Activated CD8-positive, alpha-beta memory T cell treated with anti-CD3 and anti-CD28 coated beads, Interleukin-2, amount 10 ng/mL, durations not matched to agents 7 days and 5 days (primary cell): ENCODE results near the gene RAPGEF3. TPM values are rescaled to one million over a fixed set of nuclear protein-coding genes. Genes with fewer than 3 reads are reported as not detected.

Experiments used
- ATAC-seq: fragments of 150-1000 bp; cut with Tn5 transposase; one replicate; pipeline ENCODE4 v1.10.0; 2021; ENCODE audit warnings: moderate library complexity
- CTCF ChIA-PET: fragments of 350-600 bp; sonication (Branson Sonifier 250); formaldehyde crosslinking; loops from one replicate; lab custom pipeline; 2021; ENCODE audit warnings: antibody characterized with exemption; lab: Charles Lee
- DNase-seq: peaks from one replicate; pipeline ENCODE4 v3.0.0-alpha.2; 2020
- H3K27ac Mint-ChIP-seq: one replicate; pipeline ENCODE4 v1.8.0; 2021; ENCODE audit warnings: mild to moderate bottlenecking, mixed read lengths
- H3K27me3 Mint-ChIP-seq: one replicate; pipeline ENCODE4 v1.8.0; 2021; ENCODE audit warnings: mixed read lengths
- H3K36me3 Mint-ChIP-seq: one replicate; pipeline ENCODE4 v1.8.0; 2021; ENCODE audit warnings: mild to moderate bottlenecking, mixed read lengths
- H3K4me1 Mint-ChIP-seq: one replicate; pipeline ENCODE4 v1.8.0; 2021; ENCODE audit warnings: mixed read lengths
- H3K4me3 Mint-ChIP-seq: one replicate; pipeline ENCODE4 v1.8.0; 2021; ENCODE audit warnings: mild to moderate bottlenecking, moderate library complexity, mixed read lengths
- H3K9me3 Mint-ChIP-seq: one replicate; pipeline ENCODE4 v1.8.0; 2022; ENCODE audit warnings: low read depth, mixed read lengths
- total RNA-seq, 2 experiments: library from RNA; stranded (reverse); gene quantifications; one replicate each; pipeline ENCODE4 v1.2.3, GENCODE V29; 2021

RAPGEF3 gene
- total RNA-seq, 2 experiments from 2014 or later: 1.5 to 1.9 TPM

- no peak overlapping the region for H3K4me3 Mint-ChIP-seq
- peak; percentile 89 for ATAC-seq
- peaks cover 4% of the 10 kb centered on the region for H3K36me3 Mint-ChIP-seq
- CTCF ChIA-PET: interaction anchor here (0.7 to 24.5 kb wide), 20 partner anchors 8 to 450 kb away, joined by 3 to 443 read pairs (median 6); partner anchors contain the start of genes ENDOU, RAPGEF3, SLC48A1 and TMEM106C
- H3K27ac Mint-ChIP-seq: peak overlapping the region; percentile 44
- peak; percentile 88 for DNase-seq
- no peaks in the 10 kb centered on the region for H3K27me3 Mint-ChIP-seq
- no peaks in the 10 kb centered on the region for H3K9me3 Mint-ChIP-seq
- H3K4me1 Mint-ChIP-seq: peaks cover 27% of the 10 kb centered on the region
Measured at GRCh38 chr12:47715393-47715876, 43.2 kb downstream of the RAPGEF3 start.

- H3K27me3 Mint-ChIP-seq: no peaks in the 10 kb centered on the region
- no peaks in the 10 kb centered on the region for H3K9me3 Mint-ChIP-seq
- no peak overlapping the region for H3K4me3 Mint-ChIP-seq
- peaks cover 26% of the 10 kb centered on the region for H3K4me1 Mint-ChIP-seq
- H3K27ac Mint-ChIP-seq: peak overlapping the region; percentile 44
- DNase-seq: no peak
- CTCF ChIA-PET: interaction anchor here (0.7 to 24.5 kb wide), 19 partner anchors 7 to 451 kb away, joined by 3 to 443 read pairs (median 7); partner anchors contain the start of genes ENDOU, RAPGEF3, SLC48A1 and TMEM106C
- peaks cover 2% of the 10 kb centered on the region for H3K36me3 Mint-ChIP-seq
- ATAC-seq: peak; percentile 4
Measured at GRCh38 chr12:47714826-47715386, 43.8 kb downstream of the RAPGEF3 start.

- DNase-seq (no peak), ATAC-seq (no peak)
- CTCF ChIA-PET: interaction anchor here (2.6 to 24.5 kb wide), 5 partner anchors 10 to 125 kb away, joined by 6 to 443 read pairs (median 167); partner anchors contain the start of genes RAPGEF3 and SLC48A1
- Mint-ChIP-seq H3K27ac (no peak overlapping the region), H3K27me3 (no peaks in the 10 kb centered on the region), H3K4me3 (no peak overlapping the region), H3K36me3 (peaks cover 2% of the 10 kb centered on the region), H3K9me3 (no peaks in the 10 kb centered on the region), H3K4me1 (peaks cover 38% of the 10 kb centered on the region)
Measured at GRCh38 chr12:47712171-47712570, 46.5 kb downstream of the RAPGEF3 start.

- Mint-ChIP-seq H3K4me3 (no peak overlapping the region), H3K4me1 (peaks cover 41% of the 10 kb centered on the region)
Measured at GRCh38 chr12:47711448-47711847, 47.2 kb downstream of the RAPGEF3 start.

GRCh38 chr12:47710278-47710677 lies 48.4 kb downstream of the RAPGEF3 start:
- Mint-ChIP-seq H3K27me3 (no peaks in the 10 kb centered on the region), H3K4me1 (peaks cover 36% of the 10 kb centered on the region), H3K36me3 (peaks cover 3% of the 10 kb centered on the region), H3K4me3 (no peak overlapping the region), H3K27ac (no peak overlapping the region), H3K9me3 (no peaks in the 10 kb centered on the region)
- CTCF ChIA-PET: interaction anchor here (0.9 to 24.5 kb wide), 9 partner anchors 11 to 127 kb away, joined by 3 to 443 read pairs (median 6); partner anchors contain the start of gene SLC48A1
- DNase-seq (no peak), ATAC-seq (no peak)

More at GRCh38 chr12:47711448-47711847, 47.2 kb downstream of the RAPGEF3 start:
- DNase-seq (no peak), ATAC-seq (no peak)
- no peaks in the 10 kb centered on the region for H3K9me3 Mint-ChIP-seq
- H3K27ac Mint-ChIP-seq: no peak overlapping the region
- CTCF ChIA-PET: interaction anchor here (2.0 to 24.5 kb wide), 5 partner anchors 10 to 126 kb away, joined by 6 to 443 read pairs (median 16); partner anchors contain the start of gene SLC48A1
- H3K27me3 Mint-ChIP-seq: no peaks in the 10 kb centered on the region
- H3K36me3 Mint-ChIP-seq: peaks cover 3% of the 10 kb centered on the region

GRCh38 chr12:47709671-47710070 lies 49.0 kb downstream of the RAPGEF3 start:
- H3K36me3 Mint-ChIP-seq: peaks cover 5% of the 10 kb centered on the region
- DNase-seq: no peak
- no peak for ATAC-seq
- no peaks in the 10 kb centered on the region for H3K9me3 Mint-ChIP-seq
- no peaks in the 10 kb centered on the region for H3K27me3 Mint-ChIP-seq
- CTCF ChIA-PET: interaction anchor here (1.3 to 24.5 kb wide), 7 partner anchors 12 to 127 kb away, joined by 3 to 443 read pairs (median 13); partner anchors contain the start of gene SLC48A1
- H3K27ac Mint-ChIP-seq: peak overlapping the region; percentile 64
- no peak overlapping the region for H3K4me3 Mint-ChIP-seq
- peaks cover 37% of the 10 kb centered on the region for H3K4me1 Mint-ChIP-seq

- no peak for ATAC-seq
- CTCF ChIA-PET: interaction anchor here (1.3 to 24.5 kb wide), 5 partner anchors 33 to 128 kb away, joined by 4 to 443 read pairs (median 16); partner anchors contain the start of gene SLC48A1
- H3K27ac Mint-ChIP-seq: peak overlapping the region; percentile 64
- no peaks in the 10 kb centered on the region for H3K27me3 Mint-ChIP-seq
- H3K36me3 Mint-ChIP-seq: peaks cover 5% of the 10 kb centered on the region
- no peak for DNase-seq
- no peaks in the 10 kb centered on the region for H3K9me3 Mint-ChIP-seq
- H3K4me3 Mint-ChIP-seq: no peak overlapping the region
- H3K4me1 Mint-ChIP-seq: peaks cover 38% of the 10 kb centered on the region
Measured at GRCh38 chr12:47709237-47709636, 49.4 kb downstream of the RAPGEF3 start.

GRCh38 chr12:47707905-47708543 lies 50.7 kb downstream of the RAPGEF3 start:
- peaks cover 15% of the 10 kb centered on the region for H3K36me3 Mint-ChIP-seq
- H3K9me3 Mint-ChIP-seq: no peaks in the 10 kb centered on the region
- H3K4me1 Mint-ChIP-seq: peaks cover 50% of the 10 kb centered on the region
- no peak for ATAC-seq
- H3K4me3 Mint-ChIP-seq: peak overlapping the region; percentile 41
- H3K27me3 Mint-ChIP-seq: no peaks in the 10 kb centered on the region
- no peak for DNase-seq
- CTCF ChIA-PET: interaction anchor here (0.7 to 24.5 kb wide), 11 partner anchors 8 to 177 kb away, joined by 3 to 443 read pairs (median 4); partner anchors contain the start of gene SLC48A1
- H3K27ac Mint-ChIP-seq: peak overlapping the region; percentile 67

GRCh38 chr12:47707355-47707754 lies 51.3 kb downstream of the RAPGEF3 start:
- Mint-ChIP-seq H3K4me3 (peak overlapping the region; percentile 45), H3K9me3 (no peaks in the 10 kb centered on the region), H3K4me1 (peaks cover 53% of the 10 kb centered on the region), H3K27ac (peak overlapping the region; percentile 67), H3K36me3 (peaks cover 19% of the 10 kb centered on the region), H3K27me3 (no peaks in the 10 kb centered on the region)
- ATAC-seq (no peak), DNase-seq (no peak)
- CTCF ChIA-PET: interaction anchor here (0.6 to 24.5 kb wide), 13 partner anchors 8 to 1615 kb away, joined by 3 to 443 read pairs (median 4); partner anchors contain the start of gene SLC48A1

- H3K27ac Mint-ChIP-seq: peak within 1 kb of the TSS; percentile 99
- H3K9me3 Mint-ChIP-seq: no peaks in the 10 kb centered on the region
- peaks cover 55% of the 10 kb centered on the region for H3K4me1 Mint-ChIP-seq
- CTCF ChIA-PET: interaction anchor here (0.6 to 24.5 kb wide), 11 partner anchors 10 to 163 kb away, joined by 3 to 443 read pairs (median 5); partner anchors contain the start of gene SLC48A1
- no peaks in the 10 kb centered on the region for H3K27me3 Mint-ChIP-seq
- ATAC-seq (peak; percentile 97), DNase-seq (peak; percentile 99)
- H3K4me3 Mint-ChIP-seq: peak within 1 kb of the TSS; percentile 87
- H3K36me3 Mint-ChIP-seq: peaks cover 22% of the 10 kb centered on the region
Measured at GRCh38 chr12:47705566-47706425, 52.9 kb downstream of the RAPGEF3 start, which contains the start of gene RPAP3. TSS of gene RPAP3 (minus strand) at chr12:47706030. CDS start at chr12:47702840, 3,190 bp downstream.

GRCh38 chr12:47705229-47705565 lies 53.5 kb downstream of the RAPGEF3 start:
- Mint-ChIP-seq H3K36me3 (peaks cover 28% of the 10 kb centered on the region), H3K9me3 (no peaks in the 10 kb centered on the region), H3K4me3 (peak overlapping the region; percentile 87), H3K4me1 (peaks cover 52% of the 10 kb centered on the region), H3K27me3 (no peaks in the 10 kb centered on the region), H3K27ac (peak overlapping the region; percentile 99)
- no peak for DNase-seq
- ATAC-seq: no peak
- CTCF ChIA-PET: interaction anchor here (0.8 to 24.5 kb wide), 5 partner anchors 14 to 128 kb away, joined by 3 to 443 read pairs (median 3); partner anchors contain the start of gene SLC48A1

- Mint-ChIP-seq H3K36me3 (peaks cover 30% of the 10 kb centered on the region), H3K4me1 (peaks cover 50% of the 10 kb centered on the region), H3K27me3 (no peaks in the 10 kb centered on the region), H3K4me3 (peak overlapping the region; percentile 87), H3K27ac (peak overlapping the region; percentile 99), H3K9me3 (no peaks in the 10 kb centered on the region)
- ATAC-seq (no peak), DNase-seq (no peak)
- CTCF ChIA-PET: interaction anchor here (0.8 to 24.5 kb wide), 6 partner anchors 10 to 129 kb away, joined by 3 to 443 read pairs (median 3); partner anchors contain the start of gene SLC48A1
Measured at GRCh38 chr12:47704719-47705118, 54.0 kb downstream of the RAPGEF3 start.
